Trophoblast cell (in vitro differentiated cells and primary cell): Measurements from ENCODE around the gene BRAF.

Source experiments
- DNase-seq, 2 donors: peaks; one replicate each; pipeline ENCODE4 v3.0.0-alpha.2; 2016
- H2AFZ ChIP-seq: 2 replicates; pipeline ENCODE4 v1.6.1; 2013; ENCODE audit warnings: low read length, moderate library complexity, mild to moderate bottlenecking; ENCODE audit not compliant: insufficient read depth, poor library complexity
- H2AK5ac ChIP-seq: 2 replicates; pipeline ENCODE4 v1.6.1; 2013; ENCODE audit warnings: mild to moderate bottlenecking, low read length
- H2BK120ac ChIP-seq: 2 replicates; pipeline ENCODE4 v1.6.1; 2013; ENCODE audit warnings: low read length, mild to moderate bottlenecking, moderate library complexity; ENCODE audit not compliant: insufficient read depth, poor library complexity
- H2BK12ac ChIP-seq: 2 replicates; pipeline ENCODE4 v1.6.1; 2013; ENCODE audit warnings: mild to moderate bottlenecking, low read length, moderate library complexity
- H2BK5ac ChIP-seq: 2 replicates; pipeline ENCODE4 v1.6.1; 2013; ENCODE audit warnings: low read length, low read depth, moderate library complexity, mild to moderate bottlenecking; ENCODE audit not compliant: poor library complexity
- H3K14ac ChIP-seq: 2 replicates; pipeline ENCODE4 v1.6.1; 2013; ENCODE audit warnings: mild to moderate bottlenecking, low read length
- H3K18ac ChIP-seq: 2 replicates; pipeline ENCODE4 v1.6.1; 2013; ENCODE audit warnings: mild to moderate bottlenecking, low read length
- H3K23ac ChIP-seq: 2 replicates; pipeline ENCODE4 v1.6.1; 2013; ENCODE audit warnings: low read length
- H3K27ac ChIP-seq: 2 replicates; pipeline ENCODE4 v1.5.1; 2013; ENCODE audit warnings: low read depth, mild to moderate bottlenecking, inconsistent platforms, low read length, moderate library complexity
- H3K27me3 ChIP-seq: 2 replicates; pipeline ENCODE4 v1.6.1; 2013; ENCODE audit warnings: inconsistent platforms, mild to moderate bottlenecking, low read length, moderate library complexity; ENCODE audit not compliant: insufficient read depth
- H3K36me3 ChIP-seq, 2 experiments: 1 replicate in 1 of 2; 2 replicates in 1 of 2; pipeline ENCODE4 v1.6.1; 2013; ENCODE audit warnings: low read length in 2 of 2, mild to moderate bottlenecking in 2 of 2, moderate library complexity in 1 of 2; ENCODE audit not compliant: insufficient read depth in 2 of 2, control insufficient read depth in 1 of 2
- H3K4ac ChIP-seq: 2 replicates; pipeline ENCODE4 v1.6.1; 2013; ENCODE audit warnings: low read depth, mild to moderate bottlenecking, low read length, moderate library complexity
- H3K4me1 ChIP-seq, 2 experiments: 1 replicate in 1 of 2; 2 replicates in 1 of 2; pipeline ENCODE4 v1.6.1; 2013; ENCODE audit warnings: low read length in 2 of 2, mild to moderate bottlenecking in 2 of 2, moderate library complexity in 1 of 2; ENCODE audit not compliant: insufficient read depth in 2 of 2, control insufficient read depth in 1 of 2
- H3K4me2 ChIP-seq: 2 replicates; pipeline ENCODE4 v1.6.1; 2013; ENCODE audit warnings: inconsistent platforms, mild to moderate bottlenecking, low read length, moderate library complexity
- H3K4me3 ChIP-seq: 2 replicates; pipeline ENCODE4 v1.5.1; 2013; ENCODE audit warnings: mild to moderate bottlenecking, low read depth, low read length, inconsistent platforms
- H3K79me1 ChIP-seq: one replicate; pipeline ENCODE4 v1.6.1; 2013; ENCODE audit warnings: low read length
- H3K79me2 ChIP-seq: 2 replicates; pipeline ENCODE4 v1.6.1; 2013; ENCODE audit warnings: low read length, mild to moderate bottlenecking; ENCODE audit not compliant: control insufficient read depth, insufficient read depth, poor library complexity
- H3K9ac ChIP-seq: 2 replicates; pipeline ENCODE4 v1.6.1; 2013; ENCODE audit warnings: mild to moderate bottlenecking, low read length
- H3K9me3 ChIP-seq: 2 replicates; pipeline ENCODE4 v1.6.1; 2013; ENCODE audit warnings: low read depth, mild to moderate bottlenecking, control low read depth, inconsistent platforms, low read length; ENCODE audit not compliant: insufficient read depth
- H4K12ac ChIP-seq: 2 replicates; pipeline ENCODE4 v1.6.1; 2013; ENCODE audit warnings: low read depth, mild to moderate bottlenecking, low read length, moderate library complexity
- H4K8ac ChIP-seq: 2 replicates; pipeline ENCODE4 v1.6.1; 2013; ENCODE audit warnings: low read depth, mild to moderate bottlenecking, low read length, moderate library complexity
- H4K91ac ChIP-seq: one replicate; pipeline ENCODE4 v1.6.1; 2013; ENCODE audit warnings: low read depth, mild to moderate bottlenecking, low read length, moderate library complexity
- WGBS: extraction: QIAGEN DNeasy Blood & Tissue Kit; methylation state at CpG from one replicate; pipeline ENCODE4 v1.1.7; 2013; ENCODE audit warnings: missing lambda C conversion rate; ENCODE audit not compliant: insufficient read length, insufficient coverage; ENCODE audit errors: extremely low coverage; 5-methylcytosine and 5-hydroxymethylcytosine counted together

Gene BRAF

GRCh38 chr7:140810830-140811556, 113.7 kb downstream of the BRAF start:
- Histone ChIP-seq H3K23ac (no peak overlapping the region), H3K4me1 (peaks cover 0 to 2% of the 10 kb centered on the region in 2 experiments), H4K12ac (no peak overlapping the region), H2BK5ac (no peak overlapping the region), H3K27me3 (no peaks in the 10 kb centered on the region), H3K9ac (no peak overlapping the region), H3K4me2 (no peak overlapping the region), H3K18ac (no peak overlapping the region), H3K27ac (no peak overlapping the region), H3K79me1 (no peaks in the 10 kb centered on the region), H3K14ac (no peak overlapping the region), H2AFZ (no peak overlapping the region), H2AK5ac (no peak overlapping the region), H3K4ac (no peak overlapping the region), H3K9me3 (no peaks in the 10 kb centered on the region), H4K8ac (no peak overlapping the region), H3K79me2 (no peaks in the 10 kb centered on the region), H2BK120ac (no peak overlapping the region), H3K36me3 (no peaks in the 10 kb centered on the region), H2BK12ac (no peak overlapping the region), H4K91ac (no peak overlapping the region), H3K4me3 (no peak overlapping the region)
- WGBS, result no CpG with 5 or more reads among the region's 5 CpGs
- DNase-seq, result peak; percentile 59 to 84

- no peak overlapping the region for H2BK120ac ChIP-seq
- H3K14ac ChIP-seq, result no peak overlapping the region
- H3K27ac ChIP-seq, result no peak overlapping the region
- H4K8ac ChIP-seq, result no peak overlapping the region
- peak; percentile 30 to 63 for DNase-seq
- peaks cover 0 to 2% of the 10 kb centered on the region in 2 experiments for H3K4me1 ChIP-seq
- no peaks in the 10 kb centered on the region for H3K9me3 ChIP-seq
- no peak overlapping the region for H4K12ac ChIP-seq
- no peak overlapping the region for H2BK12ac ChIP-seq
- WGBS, result no CpG with 5 or more reads among the region's 9 CpGs
- H3K18ac ChIP-seq, result no peak overlapping the region
- H4K91ac ChIP-seq, result no peak overlapping the region
- no peak overlapping the region for H2AFZ ChIP-seq
- H3K23ac ChIP-seq, result no peak overlapping the region
- H3K9ac ChIP-seq, result no peak overlapping the region
- H3K4ac ChIP-seq, result no peak overlapping the region
- H3K27me3 ChIP-seq, result no peaks in the 10 kb centered on the region
- no peaks in the 10 kb centered on the region for H3K79me1 ChIP-seq
- no peak overlapping the region for H2AK5ac ChIP-seq
- no peaks in the 10 kb centered on the region for H3K79me2 ChIP-seq
- H3K4me3 ChIP-seq, result no peak overlapping the region
- H3K4me2 ChIP-seq, result no peak overlapping the region
- no peaks in the 10 kb centered on the region for H3K36me3 ChIP-seq
- no peak overlapping the region for H2BK5ac ChIP-seq
Observed at GRCh38 chr7:140810385-140810784, 114.3 kb downstream of the BRAF start.

- Histone ChIP-seq H3K4me1 (no peaks in the 10 kb centered on the region), H3K27me3 (no peaks in the 10 kb centered on the region), H3K14ac (no peak overlapping the region), H3K4me3 (no peak overlapping the region), H2BK5ac (no peak overlapping the region), H4K91ac (no peak overlapping the region), H2AK5ac (no peak overlapping the region), H4K12ac (no peak overlapping the region), H3K79me2 (no peaks in the 10 kb centered on the region), H3K18ac (no peak overlapping the region), H3K27ac (no peak overlapping the region), H3K79me1 (no peaks in the 10 kb centered on the region), H3K4me2 (no peak overlapping the region), H3K9ac (no peak overlapping the region), H3K23ac (no peak overlapping the region), H3K9me3 (no peaks in the 10 kb centered on the region), H2BK12ac (no peak overlapping the region), H3K4ac (no peak overlapping the region), H3K36me3 (peaks cover 9 to 12% of the 10 kb centered on the region in 2 experiments), H2BK120ac (no peak overlapping the region), H4K8ac (no peak overlapping the region), H2AFZ (no peak overlapping the region)
- WGBS, result no CpG with 5 or more reads among the region's 2 CpGs
- DNase-seq, result no peak
Observed at GRCh38 chr7:140778975-140779374, 145.8 kb downstream of the BRAF start.

GRCh38 chr7:140778568-140778967, 146.2 kb downstream of the BRAF start:
- no peak overlapping the region for H2AK5ac ChIP-seq
- no peak overlapping the region for H3K4ac ChIP-seq
- no peak overlapping the region for H4K8ac ChIP-seq
- H3K79me2 ChIP-seq, result no peaks in the 10 kb centered on the region
- H3K79me1 ChIP-seq, result no peaks in the 10 kb centered on the region
- no peak overlapping the region for H3K18ac ChIP-seq
- no peak overlapping the region for H3K4me2 ChIP-seq
- H4K12ac ChIP-seq, result no peak overlapping the region
- WGBS, result no CpG with 5 or more reads among the region's 1 CpG
- H3K4me3 ChIP-seq, result no peak overlapping the region
- H3K14ac ChIP-seq, result no peak overlapping the region
- H3K36me3 ChIP-seq, result peaks cover 9 to 12% of the 10 kb centered on the region in 2 experiments
- no peaks in the 10 kb centered on the region for H3K9me3 ChIP-seq
- no peak overlapping the region for H2BK120ac ChIP-seq
- H4K91ac ChIP-seq, result no peak overlapping the region
- no peak overlapping the region for H2BK12ac ChIP-seq
- H3K4me1 ChIP-seq, result no peaks in the 10 kb centered on the region
- H3K23ac ChIP-seq, result no peak overlapping the region
- no peak overlapping the region for H2BK5ac ChIP-seq
- H2AFZ ChIP-seq, result no peak overlapping the region
- no peak overlapping the region for H3K27ac ChIP-seq
- H3K27me3 ChIP-seq, result no peaks in the 10 kb centered on the region
- no peak for DNase-seq
- no peak overlapping the region for H3K9ac ChIP-seq
